Endothelial cell (in vitro differentiated cells): ENCODE measurements around the gene ATL1. TPM values are rescaled to one million over a fixed set of nuclear protein-coding genes. Genes with fewer than 3 reads are reported as not detected.

Source experiments
- DNase-seq: peaks from one replicate; pipeline ENCODE4 v3.0.0; 2021; ENCODE audit warnings: low spot score
- H3K27ac Mint-ChIP-seq: one replicate; pipeline ENCODE4 v1.8.0; 2021; ENCODE audit warnings: mixed read lengths, inconsistent platforms; ENCODE audit not compliant: unreplicated experiment
- H3K27me3 Mint-ChIP-seq: one replicate; pipeline ENCODE4 v1.8.0; 2021; ENCODE audit warnings: mild to moderate bottlenecking, moderate library complexity, mixed read lengths, inconsistent platforms; ENCODE audit not compliant: unreplicated experiment
- H3K36me3 Mint-ChIP-seq: one replicate; pipeline ENCODE4 v1.8.0; 2021; ENCODE audit warnings: mild to moderate bottlenecking, low read depth, mixed read lengths, inconsistent platforms; ENCODE audit not compliant: unreplicated experiment
- H3K4me1 Mint-ChIP-seq: one replicate; pipeline ENCODE4 v1.8.0; 2021; ENCODE audit warnings: mild to moderate bottlenecking, mixed read lengths, inconsistent platforms; ENCODE audit not compliant: unreplicated experiment
- H3K4me3 Mint-ChIP-seq: one replicate; pipeline ENCODE4 v1.8.0; 2021; ENCODE audit warnings: mild to moderate bottlenecking, mixed read lengths, inconsistent platforms; ENCODE audit not compliant: unreplicated experiment
- H3K9me3 Mint-ChIP-seq: one replicate; pipeline ENCODE4 v1.8.0; 2021; ENCODE audit warnings: mixed read lengths, inconsistent platforms; ENCODE audit not compliant: unreplicated experiment
- total RNA-seq: library from RNA; stranded (reverse); fragmentation: NEBNext Ultra II Directional; extraction: Animal tissue kit (Norgen Biotek cat#: 25700); gene quantifications from one replicate; pipeline ENCODE4 v1.2.1, GENCODE V29; 2021; ENCODE audit not compliant: unreplicated experiment
- TF ChIP-seq, protein P1 (sequence below): fragments of 200-600 bp; sonication (generic); IDR thresholded peaks from one replicate; pipeline ENCODE4 v1.5.0; 2021; ENCODE audit warnings: antibody characterized with exemption; ENCODE audit not compliant: unreplicated experiment

The ATL1 gene
- total RNA-seq, 1 donor from 2014 or later = 4.7 TPM

DNA sequence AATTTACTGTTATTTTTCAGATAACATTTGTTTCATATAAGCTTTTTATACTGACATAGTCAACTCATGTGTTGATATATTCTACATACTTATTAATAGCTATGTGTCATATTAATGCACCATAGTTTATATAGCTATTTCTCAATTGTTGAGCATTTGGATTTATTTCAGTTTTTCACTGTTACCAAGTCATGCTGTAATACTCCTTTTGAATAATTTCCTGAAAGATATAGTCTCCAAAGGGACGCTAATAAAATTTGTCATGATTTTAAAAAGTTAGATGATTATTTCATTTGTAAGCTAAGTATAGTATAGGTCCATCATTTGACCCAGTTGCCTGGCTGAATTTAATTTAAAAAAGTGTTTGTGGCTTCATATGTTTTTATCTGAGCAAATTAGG lies 47.8 kb downstream of the ATL1 start:
- Mint-ChIP-seq H3K9me3 (no peaks in the 10 kb centered on the region), H3K4me3 (no peak overlapping the region), H3K27me3 (no peaks in the 10 kb centered on the region), H3K4me1 (no peaks in the 10 kb centered on the region), H3K36me3 (no peaks in the 10 kb centered on the region), H3K27ac (no peak overlapping the region)
- TF ChIP-seq, protein P1, sequence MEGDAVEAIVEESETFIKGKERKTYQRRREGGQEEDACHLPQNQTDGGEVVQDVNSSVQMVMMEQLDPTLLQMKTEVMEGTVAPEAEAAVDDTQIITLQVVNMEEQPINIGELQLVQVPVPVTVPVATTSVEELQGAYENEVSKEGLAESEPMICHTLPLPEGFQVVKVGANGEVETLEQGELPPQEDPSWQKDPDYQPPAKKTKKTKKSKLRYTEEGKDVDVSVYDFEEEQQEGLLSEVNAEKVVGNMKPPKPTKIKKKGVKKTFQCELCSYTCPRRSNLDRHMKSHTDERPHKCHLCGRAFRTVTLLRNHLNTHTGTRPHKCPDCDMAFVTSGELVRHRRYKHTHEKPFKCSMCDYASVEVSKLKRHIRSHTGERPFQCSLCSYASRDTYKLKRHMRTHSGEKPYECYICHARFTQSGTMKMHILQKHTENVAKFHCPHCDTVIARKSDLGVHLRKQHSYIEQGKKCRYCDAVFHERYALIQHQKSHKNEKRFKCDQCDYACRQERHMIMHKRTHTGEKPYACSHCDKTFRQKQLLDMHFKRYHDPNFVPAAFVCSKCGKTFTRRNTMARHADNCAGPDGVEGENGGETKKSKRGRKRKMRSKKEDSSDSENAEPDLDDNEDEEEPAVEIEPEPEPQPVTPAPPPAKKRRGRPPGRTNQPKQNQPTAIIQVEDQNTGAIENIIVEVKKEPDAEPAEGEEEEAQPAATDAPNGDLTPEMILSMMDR = no peak
- DNase-seq = no peak

DNA sequence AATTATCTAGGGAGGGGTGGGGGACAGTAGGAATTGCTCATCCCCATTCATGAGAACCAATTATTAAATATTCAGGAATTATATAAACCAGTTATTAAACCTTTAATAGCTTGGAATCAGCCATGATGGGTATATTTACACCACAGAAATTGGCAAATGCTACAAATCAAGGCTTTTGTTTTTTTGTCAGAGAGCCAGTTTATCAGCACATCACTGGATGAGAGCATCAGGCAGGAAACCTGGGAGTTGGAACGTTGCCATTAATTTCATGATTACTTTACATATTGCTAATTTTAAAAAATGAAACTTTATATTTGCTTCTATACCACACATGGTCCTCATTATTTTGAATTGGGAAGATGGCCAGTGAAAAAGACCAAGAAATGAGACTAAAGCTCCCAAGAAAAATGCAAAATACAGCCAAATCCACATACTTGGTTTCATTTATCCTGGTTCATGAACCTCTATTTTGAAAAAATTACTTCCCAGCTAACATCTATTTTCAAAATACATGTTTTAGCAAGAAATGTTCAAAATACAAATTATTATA lies 48.4 kb downstream of the ATL1 start:
- Mint-ChIP-seq H3K27ac (no peak overlapping the region), H3K9me3 (no peaks in the 10 kb centered on the region), H3K4me3 (no peak overlapping the region), H3K4me1 (no peaks in the 10 kb centered on the region), H3K27me3 (no peaks in the 10 kb centered on the region), H3K36me3 (no peaks in the 10 kb centered on the region)
- TF ChIP-seq, protein P1 = no peak
- no peak for DNase-seq

DNA sequence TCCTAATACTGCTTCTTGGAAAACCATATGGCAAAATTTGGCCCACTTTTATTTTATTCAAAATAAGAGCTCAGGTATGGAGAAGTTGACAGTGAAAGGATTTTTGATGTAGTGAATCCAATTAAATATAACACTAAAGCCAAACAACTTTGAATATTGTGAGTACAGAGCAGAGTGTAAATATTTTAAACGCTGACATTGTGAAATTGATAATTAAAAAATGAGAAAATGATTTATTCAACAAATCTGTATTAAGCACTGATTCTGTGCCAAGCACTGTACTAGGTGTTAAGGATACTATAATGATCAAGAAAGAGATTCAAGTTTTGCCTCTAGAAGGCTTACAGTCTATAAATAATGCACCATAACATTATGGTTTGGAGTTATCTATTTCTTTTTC lies 50.5 kb downstream of the ATL1 start:
- Mint-ChIP-seq H3K27ac (no peak overlapping the region), H3K4me1 (peaks cover 14% of the 10 kb centered on the region), H3K27me3 (no peaks in the 10 kb centered on the region), H3K36me3 (no peaks in the 10 kb centered on the region), H3K4me3 (no peak overlapping the region), H3K9me3 (no peaks in the 10 kb centered on the region)
- no peak for DNase-seq
- TF ChIP-seq, protein P1 = no peak

DNA sequence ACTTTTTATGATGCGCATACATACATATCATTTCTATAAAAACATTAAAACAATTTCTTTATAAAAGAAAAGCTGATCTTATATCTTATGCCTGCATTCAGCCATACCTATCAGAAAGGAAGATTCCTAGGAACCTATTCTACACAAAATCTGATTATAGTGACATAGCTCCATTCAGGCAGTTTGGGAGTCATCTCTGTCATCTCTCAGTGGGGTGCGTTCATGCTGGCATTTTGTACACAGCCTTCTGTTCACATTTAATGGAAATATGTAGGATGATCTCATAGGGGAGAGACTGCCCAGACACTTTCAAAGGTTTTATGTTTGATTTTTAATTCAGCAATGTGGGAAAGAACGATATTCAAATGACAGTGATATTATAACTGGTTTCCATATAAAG lies 52.9 kb downstream of the ATL1 start:
- no peak overlapping the region for H3K27ac Mint-ChIP-seq
- no peaks in the 10 kb centered on the region for H3K27me3 Mint-ChIP-seq
- TF ChIP-seq, protein P1 = no peak
- H3K36me3 Mint-ChIP-seq = no peaks in the 10 kb centered on the region
- no peak for DNase-seq
- no peaks in the 10 kb centered on the region for H3K9me3 Mint-ChIP-seq
- H3K4me3 Mint-ChIP-seq = no peak overlapping the region
- H3K4me1 Mint-ChIP-seq = peaks cover 15% of the 10 kb centered on the region

DNA sequence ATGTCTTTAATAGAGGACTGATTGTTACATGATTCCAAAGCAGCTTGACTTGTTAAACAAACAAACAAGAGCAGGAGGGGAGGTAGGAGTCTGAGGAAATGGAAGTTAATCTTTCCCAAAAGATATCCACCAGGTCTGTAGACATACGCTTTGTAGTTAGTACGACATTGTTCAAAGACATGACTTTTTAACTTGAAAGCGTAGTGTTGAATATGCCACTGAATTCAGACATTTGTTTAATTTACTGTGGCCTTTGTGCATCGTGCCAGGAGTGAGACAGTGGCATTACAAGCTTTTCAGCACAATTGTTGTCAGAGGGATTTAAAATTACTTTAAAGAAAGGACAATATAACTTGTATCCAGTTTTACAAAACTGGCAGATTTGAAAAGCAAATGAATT lies 55.1 kb downstream of the ATL1 start:
- peaks cover 15% of the 10 kb centered on the region for H3K4me1 Mint-ChIP-seq
- no peaks in the 10 kb centered on the region for H3K36me3 Mint-ChIP-seq
- TF ChIP-seq, protein P1 = no peak
- H3K27me3 Mint-ChIP-seq = peaks cover 2% of the 10 kb centered on the region
- H3K27ac Mint-ChIP-seq = no peak overlapping the region
- no peak for DNase-seq
- H3K9me3 Mint-ChIP-seq = no peaks in the 10 kb centered on the region
- no peak overlapping the region for H3K4me3 Mint-ChIP-seq
